PC-9 (cell line): ENCODE data around the gene JARID2. TPM values are rescaled to one million over a fixed set of nuclear protein-coding genes. Genes with fewer than 3 reads are reported as not detected.

Source experiments
- BruUV-seq: library from RNA; stranded (reverse); fragments of 400-500 nt; replicated peaks from 2 replicates; lab custom pipeline; 2021; lab: Mats Ljungman, UMichigan
- CTCF ChIA-PET: fragments of 300-600 bp; sonication (Branson Sonifier 250); formaldehyde crosslinking; loops from one replicate; lab custom pipeline; 2022; ENCODE audit warnings: antibody characterized with exemption; lab: Charles Lee
- POLR2A ChIA-PET: fragments of 300-600 bp; sonication (Branson Sonifier 250); formaldehyde crosslinking; loops from one replicate; lab custom pipeline; 2022; ENCODE audit warnings: antibody characterized with exemption; ENCODE audit not compliant: unreplicated experiment; lab: Charles Lee
- DNase-seq, 2 experiments: peaks; one replicate each; pipeline versions ENCODE4 v3.0.0 to v3.0.0-alpha.2; 2015 to 2022; ENCODE audit warnings: mixed read lengths in 1 of 2
- H2AFZ ChIP-seq: fragments of 200-600 bp; sonication (generic); 2 replicates; pipeline ENCODE4 v1.8.1; 2017; ENCODE audit warnings: antibody characterized with exemption
- H3F3A ChIP-seq: fragments of 200-600 bp; sonication (generic); 2 replicates; pipeline ENCODE4 v1.8.1; 2017; ENCODE audit warnings: antibody characterized with exemption, mild to moderate bottlenecking, low read depth; ENCODE audit not compliant: insufficient read depth
- H3K27ac ChIP-seq: fragments of 200-600 bp; sonication (generic); 2 replicates; pipeline ENCODE4 v1.6.1; 2016; ENCODE audit warnings: mixed run types
- H3K27me3 ChIP-seq: fragments of 200-600 bp; sonication (generic); 2 replicates; pipeline ENCODE4 v1.6.1; 2016; ENCODE audit warnings: low read depth, mixed run types; ENCODE audit not compliant: insufficient read depth
- H3K36me3 ChIP-seq: fragments of 200-600 bp; sonication (generic); 2 replicates; pipeline ENCODE4 v1.6.1; 2016; ENCODE audit warnings: low read depth, mixed run types
- H3K4me1 ChIP-seq: fragments of 200-600 bp; sonication (generic); replicated peaks from 2 replicates; pipeline ENCODE4 v1.6.1; 2016; ENCODE audit warnings: mixed run types; ENCODE audit not compliant: insufficient read depth
- H3K4me2 ChIP-seq: fragments of 200-600 bp; sonication (generic); 2 replicates; pipeline ENCODE4 v1.6.1; 2017; ENCODE audit warnings: mixed run types
- H3K4me3 ChIP-seq: fragments of 200-600 bp; sonication (generic); 2 replicates; pipeline ENCODE4 v1.6.1; 2016; ENCODE audit warnings: mixed run types
- H3K79me2 ChIP-seq: fragments of 200-600 bp; sonication (generic); 2 replicates; pipeline ENCODE4 v1.6.1; 2017; ENCODE audit warnings: low read depth, mixed run types
- H3K9me2 ChIP-seq: fragments of 200-600 bp; sonication (generic); 2 replicates; pipeline ENCODE4 v1.8.1; 2017; ENCODE audit warnings: mild to moderate bottlenecking; ENCODE audit not compliant: insufficient read depth
- H3K9me3 ChIP-seq: fragments of 200-600 bp; sonication (generic); 2 replicates; pipeline ENCODE4 v1.8.1; 2016; ENCODE audit warnings: low read depth; ENCODE audit not compliant: insufficient read depth
- H4K20me1 ChIP-seq: fragments of 200-600 bp; sonication (generic); 2 replicates; pipeline ENCODE4 v1.8.1; 2017; ENCODE audit not compliant: insufficient read depth
- CTCF ChIP-seq: fragments of 200-600 bp; sonication (generic); conservative IDR thresholded peaks from 2 replicates; pipeline ENCODE4 v1.6.1; 2017; ENCODE audit warnings: mixed run types, antibody characterized with exemption, mild to moderate bottlenecking, moderate library complexity
- EZH2 ChIP-seq: fragments of 200-600 bp; sonication (generic); IDR thresholded peaks from 2 replicates; pipeline ENCODE4 v1.8.0; 2017; ENCODE audit warnings: antibody characterized with exemption, low read depth
- intact Hi-C: fragments of 100-400 bp; cut with micrococcal nuclease; formaldehyde crosslinking; loops from one replicate; pipeline ENCODE4 v1.10.0; 2022; ENCODE audit not compliant: unreplicated experiment
- total RNA-seq: library from RNA; stranded (reverse); gene quantifications from 2 replicates; pipeline ENCODE4 v1.2.3, GENCODE V29; 2021

Gene JARID2
- total RNA-seq, 1 experiment from 2014 or later, result 35.0 TPM

GRCh38 chr6:15352845-15353244 lies 107.0 kb downstream of the JARID2 start:
- ChIA-PET POLR2A (no interaction called here), CTCF (no interaction called here)
- Histone ChIP-seq H3F3A (peaks cover 3% of the 10 kb centered on the region; the same call in 1 of the 2 replicates), H3K36me3 (no peaks in the 10 kb centered on the region), H3K79me2 (peaks cover 94% of the 10 kb centered on the region), H2AFZ (no peak overlapping the region), H3K27me3 (no peaks in the 10 kb centered on the region), H3K27ac (no peak overlapping the region), H3K4me1 (no peaks in the 10 kb centered on the region), H3K4me3 (no peak overlapping the region), H3K9me3 (no peaks in the 10 kb centered on the region), H4K20me1 (peaks cover 36% of the 10 kb centered on the region), H3K4me2 (no peak overlapping the region), H3K9me2 (no peaks in the 10 kb centered on the region)
- no TSS peak for BruUV-seq
- DNase-seq, result no peak
- intact Hi-C loops, result no loop called here
- no peak for TF ChIP-seq CTCF
- TF ChIP-seq EZH2, result no peak

GRCh38 chr6:15355683-15356099 lies 109.8 kb downstream of the JARID2 start:
- BruUV-seq, result no TSS peak
- Histone ChIP-seq H2AFZ (no peak overlapping the region), H3K9me3 (no peaks in the 10 kb centered on the region), H3K4me3 (no peak overlapping the region), H3K4me1 (no peaks in the 10 kb centered on the region), H3K27me3 (no peaks in the 10 kb centered on the region), H3K27ac (no peak overlapping the region), H3F3A (peaks cover 3% of the 10 kb centered on the region; the same call in 1 of the 2 replicates), H3K36me3 (no peaks in the 10 kb centered on the region), H3K4me2 (no peak overlapping the region), H3K79me2 (peaks cover 94% of the 10 kb centered on the region), H3K9me2 (no peaks in the 10 kb centered on the region), H4K20me1 (peaks cover 43% of the 10 kb centered on the region)
- DNase-seq, result no peak
- ChIA-PET POLR2A (no interaction called here), CTCF (no interaction called here)
- intact Hi-C loops, result no loop called here
- no peak for TF ChIP-seq EZH2
- TF ChIP-seq CTCF, result no peak

- Histone ChIP-seq H3K9me3 (no peaks in the 10 kb centered on the region), H3K36me3 (no peaks in the 10 kb centered on the region), H3F3A (peaks cover 3% of the 10 kb centered on the region; the same call in 1 of the 2 replicates), H3K79me2 (peaks cover 94% of the 10 kb centered on the region), H3K27ac (no peak overlapping the region), H3K9me2 (no peaks in the 10 kb centered on the region), H3K4me2 (no peak overlapping the region), H4K20me1 (peaks cover 39% of the 10 kb centered on the region), H2AFZ (no peak overlapping the region), H3K4me1 (no peaks in the 10 kb centered on the region), H3K27me3 (no peaks in the 10 kb centered on the region), H3K4me3 (no peak overlapping the region)
- POLR2A ChIA-PET, result no interaction called here
- no peak for DNase-seq
- no TSS peak for BruUV-seq
- CTCF ChIA-PET, result no interaction called here
- intact Hi-C loops, result no loop called here
- TF ChIP-seq EZH2 (no peak), CTCF (no peak)
These were observed 110.3 kb downstream of the JARID2 start for GRCh38 chr6:15356179-15356578.
